Uterus (tissue), 2 donors: Measurements from ENCODE around the gene CIB2.

ENCODE experiments used
- CTCF ChIP-seq, 4 experiments: fragments of 200-600 bp in 2 of 4; fragments of 450-650 bp in 2 of 4; sonication (generic) in 2 of 4; IDR thresholded peaks; one replicate each; pipeline ENCODE4 v1.5.1; 2016 to 2019; ENCODE audit warnings: antibody characterized with exemption in 4 of 4, mild to moderate bottlenecking in 2 of 4, moderate library complexity in 1 of 4
- POLR2A ChIP-seq, 2 donors: fragments of 450-650 bp; IDR thresholded peaks; one replicate each; pipeline ENCODE4 v1.6.1; 2016; ENCODE audit warnings: antibody characterized with exemption in 2 of 2, mild to moderate bottlenecking in 1 of 2, moderate library complexity in 1 of 2

- TF ChIP-seq POLR2A (IDR thresholded peaks at IDR 0.05), result no peak
- TF ChIP-seq CTCF (IDR thresholded peaks at IDR 0.05), result no peak
Observed at GRCh38 chr15:78154955-78155354, 23.7 kb upstream of the CIB2 start.
